B cell (primary cell): ENCODE measurements around the gene KDM5B. TPM values are rescaled to one million over a fixed set of nuclear protein-coding genes. Genes with fewer than 3 reads are reported as not detected.

Experiments used
- ATAC-seq: fragments of 200-7000 bp; cut with Tn5 transposase; one replicate; pipeline ENCODE4 v1.10.0; 2021; ENCODE audit warnings: low read depth, mild to moderate bottlenecking, moderate number of reproducible peaks, moderate library complexity
- CTCF ChIA-PET: fragments of 350-600 bp; sonication (Branson Sonifier 250); formaldehyde crosslinking; loops from one replicate; lab custom pipeline; 2021; ENCODE audit warnings: antibody characterized with exemption, inconsistent platforms; lab: Charles Lee
- POLR2A ChIA-PET: fragments of 350-600 bp; sonication (Branson Sonifier 250); formaldehyde crosslinking; loops from one replicate; lab custom pipeline; 2021; ENCODE audit warnings: antibody characterized with exemption; lab: Charles Lee
- DNase-seq: peaks from one replicate; pipeline ENCODE4 v3.0.0; 2013
- H2AFZ ChIP-seq: 2 replicates; pipeline ENCODE4 v1.6.1; 2012; ENCODE audit warnings: mild to moderate bottlenecking, low read depth, low read length; ENCODE audit not compliant: insufficient read depth, poor library complexity, severe bottlenecking
- H3K27ac ChIP-seq, 2 donors: 1 replicate in 1 of 2; 2 replicates in 1 of 2; pipeline ENCODE4 v1.5.1; 2012 to 2013; ENCODE audit warnings: low read length in 2 of 2, mild to moderate bottlenecking in 2 of 2, moderate library complexity in 1 of 2
- H3K27me3 ChIP-seq, 4 experiments: fragments of 200-600 bp in 1 of 4; sonication (generic) in 1 of 4; replicated peaks in 1 of 4; 1 replicate in 2 of 4; 2 replicates in 2 of 4; pipeline versions ENCODE4 v1.6.1 to v1.7.0; 2013 to 2016; ENCODE audit warnings: low read length in 3 of 4, mild to moderate bottlenecking in 2 of 4, mixed read lengths in 1 of 4, moderate library complexity in 1 of 4; ENCODE audit not compliant: insufficient read depth in 4 of 4, control insufficient read depth in 3 of 4; ENCODE audit errors: control extremely low read depth in 1 of 4
- H3K36me3 ChIP-seq, 2 experiments: replicated peaks in 1 of 2; 1 replicate in 1 of 2; 2 replicates in 1 of 2; pipeline versions ENCODE4 v1.6.1 to v1.7.1; 2013; ENCODE audit warnings: low read length in 1 of 2; ENCODE audit not compliant: insufficient read depth in 2 of 2, control insufficient read depth in 1 of 2; ENCODE audit errors: control extremely low read depth in 1 of 2, extremely low read depth in 1 of 2
- H3K4me1 ChIP-seq, 2 donors: fragments of 200-600 bp in 1 of 2; sonication (generic) in 1 of 2; 1 replicate in 1 of 2; 2 replicates in 1 of 2; pipeline versions ENCODE4 v1.5.1 to v1.6.1; 2013 to 2017; ENCODE audit warnings: low read length in 2 of 2; ENCODE audit not compliant: control insufficient read depth in 2 of 2, insufficient read depth in 2 of 2
- H3K4me2 ChIP-seq: replicated peaks from 2 replicates; pipeline ENCODE3; 2012; ENCODE audit warnings: mild to moderate bottlenecking, low read depth, low read length; ENCODE audit not compliant: poor library complexity, severe bottlenecking
- H3K4me3 ChIP-seq, 5 experiments: fragments of 200-600 bp in 1 of 5; sonication (generic) in 1 of 5; 1 replicate in 3 of 5; 2 replicates in 2 of 5; pipeline versions ENCODE4 v1.5.1 to v1.7.0; 2011 to 2016; ENCODE audit warnings: low read length in 4 of 5, mild to moderate bottlenecking in 4 of 5, low read depth in 2 of 5, control low read depth in 1 of 5, moderate library complexity in 1 of 5; ENCODE audit not compliant: insufficient read depth in 1 of 5; ENCODE audit errors: control extremely low read depth in 1 of 5, extremely low read depth in 1 of 5
- H3K79me2 ChIP-seq: fragments of 200-600 bp; sonication (generic); one replicate; pipeline ENCODE4 v1.6.0; 2016; ENCODE audit warnings: low read length; ENCODE audit not compliant: control insufficient read depth, insufficient read depth
- H3K9ac ChIP-seq: fragments of 200-600 bp; sonication (generic); 2 replicates; pipeline ENCODE4 v1.6.1; 2017; ENCODE audit warnings: mild to moderate bottlenecking, low read length, moderate library complexity
- H3K9me3 ChIP-seq, 3 donors: one replicate each; pipeline versions ENCODE4 v1.6.1 to v1.7.1; 2013; ENCODE audit warnings: low read length in 2 of 3; ENCODE audit not compliant: control insufficient read depth in 2 of 3, insufficient read depth in 1 of 3; ENCODE audit errors: control extremely low read depth in 1 of 3
- H4K20me1 ChIP-seq: 2 replicates; pipeline ENCODE4 v1.6.0; 2012; ENCODE audit warnings: mild to moderate bottlenecking, low read length; ENCODE audit not compliant: insufficient read depth, control insufficient read depth, poor library complexity, severe bottlenecking
- H3K27ac Mint-ChIP-seq: one replicate; pipeline ENCODE4 v1.8.0; 2021; ENCODE audit warnings: mixed read lengths
- H3K27me3 Mint-ChIP-seq: one replicate; pipeline ENCODE4 v1.8.0; 2021; ENCODE audit warnings: mixed read lengths
- H3K4me1 Mint-ChIP-seq: one replicate; pipeline ENCODE4 v1.8.0; 2021; ENCODE audit warnings: mixed read lengths
- H3K4me3 Mint-ChIP-seq: one replicate; pipeline ENCODE4 v1.8.0; 2021; ENCODE audit warnings: mixed read lengths
- H3K9me3 Mint-ChIP-seq: one replicate; pipeline ENCODE4 v1.8.0; 2022; ENCODE audit warnings: mixed read lengths; ENCODE audit not compliant: insufficient read depth
- CTCF ChIP-seq: fragments of 200-600 bp; IDR thresholded peaks from one replicate; pipeline ENCODE4 v1.8.0; 2022; ENCODE audit warnings: antibody characterized with exemption, mild to moderate bottlenecking
- EZH2 ChIP-seq: IDR thresholded peaks from 2 replicates; pipeline ENCODE4 v1.6.1; 2012; ENCODE audit warnings: borderline replicate concordance, low read depth, mild to moderate bottlenecking, moderate library complexity, low read length; ENCODE audit not compliant: insufficient read depth, poor library complexity, severe bottlenecking
- WGBS: methylation state at CpG from one replicate; pipeline ENCODE4 v1.1.5; 2013; ENCODE audit warnings: missing lambda C conversion rate; ENCODE audit not compliant: insufficient coverage; 5-methylcytosine and 5-hydroxymethylcytosine counted together
- intact Hi-C: fragments of 100-400 bp; cut with micrococcal nuclease; formaldehyde crosslinking; loops from one replicate; pipeline ENCODE4 v1.10.0; 2022
- polyA plus RNA-seq: library from polyadenylated mRNA; depleted of rRNA; stranded (reverse); fragments of >200 nt; gene quantifications from 2 replicates; pipeline ENCODE4 v1.2.3, GENCODE V29; 2012
- total RNA-seq, 2 donors: library from RNA; stranded (reverse); fragments of 120-200 nt in 1 of 2; gene quantifications; 1 replicate in 1 of 2; 2 replicates in 1 of 2; pipeline versions ENCODE4 v1.2.3 to v1.2.4, GENCODE V29; 2013 to 2022

Gene KDM5B
- total and polyA plus RNA-seq, 2 donors (not counting 1 experiment from before 2014, with no cell fraction given) = 11.2 to 62.7 TPM

- no peak for DNase-seq
- Mint-ChIP-seq H3K9me3 (no peaks in the 10 kb centered on the region), H3K4me1 (peaks cover 4% of the 10 kb centered on the region), H3K4me3 (no peak overlapping the region), H3K27me3 (peaks cover 60% of the 10 kb centered on the region), H3K27ac (no peak overlapping the region)
- ChIA-PET POLR2A (no interaction called here), CTCF (no interaction called here)
- Histone ChIP-seq H3K4me3 (no peak overlapping the region), H4K20me1 (no peaks in the 10 kb centered on the region), H3K9me3 (no peaks in the 10 kb centered on the region), H3K79me2 (no peaks in the 10 kb centered on the region), H2AFZ (no peak overlapping the region), H3K27ac (no peak overlapping the region), H3K36me3 (no peaks in the 10 kb centered on the region), H3K9ac (no peak overlapping the region), H3K4me2 (no peak overlapping the region), H3K27me3 (peaks cover 0 to 50% (median 6%) of the 10 kb centered on the region in 4 experiments), H3K4me1 (peaks cover under 1 to 1% of the 10 kb centered on the region in 2 donors)
- intact Hi-C loops = no loop called here
- no peak for ATAC-seq
- WGBS = 75% methylated on average over 4 of the region's 4 CpGs
- TF ChIP-seq EZH2 = no peak
- no peak for TF ChIP-seq CTCF
These were observed 103.6 kb downstream of the KDM5B start for GRCh38 chr1:202704601-202705000.

GRCh38 chr1:202703191-202703590 lies 105.0 kb downstream of the KDM5B start:
- H3K4me3 Mint-ChIP-seq = no peak overlapping the region
- H3K9me3 ChIP-seq = no peaks in the 10 kb centered on the region
- no peak for DNase-seq
- no peaks in the 10 kb centered on the region for H3K4me1 ChIP-seq
- TF ChIP-seq CTCF (no peak), EZH2 (no peak)
- no peaks in the 10 kb centered on the region for H3K9me3 Mint-ChIP-seq
- no peak overlapping the region for H3K27ac ChIP-seq
- no peak overlapping the region for H3K27ac Mint-ChIP-seq
- H4K20me1 ChIP-seq = no peaks in the 10 kb centered on the region
- no peak for ATAC-seq
- ChIA-PET CTCF (no interaction called here), POLR2A (no interaction called here)
- H3K9ac ChIP-seq = no peak overlapping the region
- WGBS = no CpG with 5 or more reads among the region's 6 CpGs
- no peaks in the 10 kb centered on the region for H3K4me1 Mint-ChIP-seq
- intact Hi-C loops = no loop called here
- peaks cover 53% of the 10 kb centered on the region for H3K27me3 Mint-ChIP-seq
- no peaks in the 10 kb centered on the region for H3K79me2 ChIP-seq
- no peak overlapping the region for H3K4me2 ChIP-seq
- H2AFZ ChIP-seq = no peak overlapping the region
- H3K27me3 ChIP-seq = peaks cover 0 to 40% (median 4%) of the 10 kb centered on the region in 4 experiments
- no peaks in the 10 kb centered on the region for H3K36me3 ChIP-seq
- H3K4me3 ChIP-seq = no peak overlapping the region
